GM23338 (cell line): Measurements from ENCODE around the gene SZT2. TPM values are rescaled to one million over a fixed set of nuclear protein-coding genes. Genes with fewer than 3 reads are reported as not detected.

ENCODE experiments used
- ATAC-seq: fragments of 200-7000 bp; cut with Tn5 transposase; 3 replicates; pipeline ENCODE4 v1.9.1; 2020
- DNase-seq: peaks from one replicate; pipeline ENCODE4 v3.0.0-alpha.2; 2015; ENCODE audit warnings: low spot score
- H2AFZ ChIP-seq: fragments of 200-600 bp; sonication (generic); 2 replicates; pipeline ENCODE4 v1.8.0; 2016; ENCODE audit warnings: antibody characterized with exemption, mild to moderate bottlenecking, moderate library complexity
- H3F3A ChIP-seq: fragments of 200-600 bp; sonication (generic); replicated peaks from 2 replicates; pipeline ENCODE4 v1.8.0; 2017; ENCODE audit warnings: antibody characterized with exemption, mixed run types, low read depth
- H3K27ac ChIP-seq: fragments of 200-600 bp; sonication (generic); 2 replicates; pipeline ENCODE4 v1.6.1; 2016; ENCODE audit warnings: low read depth
- H3K27me3 ChIP-seq: fragments of 200-600 bp; sonication (generic); 2 replicates; pipeline ENCODE4 v1.8.0; 2016; ENCODE audit warnings: mild to moderate bottlenecking, mixed run types, moderate library complexity; ENCODE audit not compliant: insufficient read depth
- H3K36me3 ChIP-seq: fragments of 200-600 bp; sonication (generic); 2 replicates; pipeline ENCODE4 v1.8.0; 2016; ENCODE audit warnings: mild to moderate bottlenecking; ENCODE audit not compliant: insufficient read depth
- H3K4me1 ChIP-seq: fragments of 200-600 bp; sonication (generic); 2 replicates; pipeline ENCODE4 v1.8.0; 2016; ENCODE audit warnings: mild to moderate bottlenecking, moderate library complexity; ENCODE audit not compliant: insufficient read depth
- H3K4me2 ChIP-seq: fragments of 200-600 bp; sonication (generic); 2 replicates; pipeline ENCODE4 v1.7.1; 2017; ENCODE audit warnings: mixed run types
- H3K4me3 ChIP-seq: fragments of 200-600 bp; sonication (generic); 2 replicates; pipeline ENCODE4 v1.6.1; 2016; ENCODE audit warnings: mixed run types
- H3K79me2 ChIP-seq: fragments of 200-600 bp; sonication (generic); replicated peaks from 2 replicates; pipeline ENCODE4 v1.8.0; 2017; ENCODE audit warnings: mild to moderate bottlenecking; ENCODE audit not compliant: insufficient read depth
- H3K9me2 ChIP-seq: fragments of 200-600 bp; sonication (generic); 2 replicates; pipeline ENCODE4 v1.8.0; 2017; ENCODE audit not compliant: insufficient read depth
- H4K20me1 ChIP-seq: fragments of 200-600 bp; sonication (generic); replicated peaks from 2 replicates; pipeline ENCODE4 v1.8.0; 2017; ENCODE audit warnings: mild to moderate bottlenecking; ENCODE audit not compliant: insufficient read depth
- H3K27ac Mint-ChIP-seq: 2 replicates; pipeline ENCODE4 v1.8.0; 2020; ENCODE audit warnings: inconsistent platforms, mild to moderate bottlenecking, moderate library complexity, mixed read lengths
- H3K27me3 Mint-ChIP-seq: 3 replicates; pipeline ENCODE4 v1.8.0; 2022; ENCODE audit warnings: low read depth, mild to moderate bottlenecking, moderate library complexity, mixed read lengths, inconsistent platforms; ENCODE audit not compliant: insufficient read depth, poor library complexity
- H3K36me3 Mint-ChIP-seq: 3 replicates; pipeline ENCODE4 v1.8.0; 2021; ENCODE audit warnings: low read depth, mild to moderate bottlenecking, inconsistent platforms, moderate library complexity, mixed read lengths
- H3K4me1 Mint-ChIP-seq: 3 replicates; pipeline ENCODE4 v1.8.0; 2020; ENCODE audit warnings: mild to moderate bottlenecking, inconsistent platforms, mixed read lengths
- H3K4me3 Mint-ChIP-seq: 3 replicates; pipeline ENCODE4 v1.8.0; 2021; ENCODE audit warnings: moderate library complexity, mild to moderate bottlenecking, inconsistent platforms, mixed read lengths
- H3K9me3 Mint-ChIP-seq: 3 replicates; pipeline ENCODE4 v1.8.0; 2020; ENCODE audit warnings: moderate library complexity, mild to moderate bottlenecking, inconsistent platforms, mixed read lengths
- CREB1 ChIP-seq: fragments of 250-450 bp; sonication (Bioruptor Pico); IDR thresholded peaks from 2 replicates; pipeline ENCODE4 v1.5.0; 2020; ENCODE audit warnings: low read depth, mild to moderate bottlenecking, moderate library complexity
- CTCF ChIP-seq, 2 experiments: fragments of 200-600 bp in 1 of 2; sonication (generic) in 1 of 2; conservative IDR thresholded peaks; 2 replicates each; pipeline versions ENCODE4 v1.5.1 to v1.6.1; 2016 to 2017; ENCODE audit warnings: antibody characterized with exemption in 2 of 2, low read depth in 2 of 2, mild to moderate bottlenecking in 2 of 2, moderate library complexity in 1 of 2
- ETS1 ChIP-seq: IDR thresholded peaks from 2 replicates; pipeline ENCODE4 v1.6.1; 2016; ENCODE audit warnings: antibody characterized with exemption
- EZH2 ChIP-seq: fragments of 200-600 bp; sonication (generic); IDR thresholded peaks from one replicate; pipeline ENCODE4 v1.8.0; 2017; ENCODE audit warnings: antibody characterized with exemption, mild to moderate bottlenecking, low read depth; ENCODE audit not compliant: unreplicated experiment
- EZH2phosphoT487 ChIP-seq: fragments of 200-600 bp; sonication (generic); IDR thresholded peaks from one replicate; pipeline ENCODE4 v1.8.1; 2018; ENCODE audit warnings: antibody characterized with exemption; ENCODE audit not compliant: unreplicated experiment
- JUNB ChIP-seq: IDR thresholded peaks from one replicate; pipeline ENCODE4 v1.6.1; 2016; ENCODE audit warnings: antibody characterized with exemption; ENCODE audit not compliant: unreplicated experiment
- NANOG ChIP-seq: IDR thresholded peaks from 2 replicates; pipeline ENCODE4 v1.6.1; 2016; ENCODE audit warnings: antibody characterized with exemption, borderline replicate concordance
- POLR2AphosphoS5 ChIP-seq: IDR thresholded peaks from 2 replicates; pipeline ENCODE4 v1.6.1; 2016; ENCODE audit warnings: antibody characterized with exemption, low read depth
- REST ChIP-seq: IDR thresholded peaks from one replicate; pipeline ENCODE4 v1.6.1; 2018; ENCODE audit warnings: antibody characterized with exemption; ENCODE audit not compliant: unreplicated experiment
- STAT1 ChIP-seq: IDR thresholded peaks from one replicate; pipeline ENCODE4 v1.6.1; 2016; ENCODE audit warnings: antibody characterized with exemption; ENCODE audit not compliant: unreplicated experiment
- ZNF114 ChIP-seq: fragments of 250-450 bp; sonication (Bioruptor Pico); IDR thresholded peaks from 2 replicates; pipeline ENCODE4 v1.5.0; 2020; ENCODE audit warnings: mild to moderate bottlenecking, moderate library complexity
- ZNF331 ChIP-seq: fragments of 250-450 bp; sonication (Bioruptor Pico); IDR thresholded peaks from 2 replicates; pipeline ENCODE4 v1.5.0; 2020; ENCODE audit warnings: low read depth, mild to moderate bottlenecking, moderate library complexity
- ZNF462 ChIP-seq: fragments of 250-450 bp; sonication (Bioruptor Pico); IDR thresholded peaks from 2 replicates; pipeline ENCODE4 v1.5.0; 2020; ENCODE audit warnings: mild to moderate bottlenecking, moderate library complexity
- polyA plus RNA-seq: library from polyadenylated mRNA; unstranded; fragments of >200 nt; fragmentation: Nextera tagmentation; extraction: Ambion mirVana; gene quantifications from 2 replicates; pipeline ENCODE4 v1.2.1, GENCODE V29; 2016
- total RNA-seq: library from RNA; depleted of rRNA; stranded (reverse); fragments of >200 nt; shearing (Covaris generic); gene quantifications from 2 replicates; pipeline ENCODE4 v1.2.3, GENCODE V29; 2014

Gene SZT2
- total and polyA plus RNA-seq, 2 experiments from 2014 or later, result 4.1 to 16.1 TPM

GRCh38 chr1:43449708-43450069 is 60.0 kb downstream of the SZT2 start:
- peaks cover 20% of the 10 kb centered on the region for H3K27me3 Mint-ChIP-seq
- Histone ChIP-seq H3K9me2 (no peaks in the 10 kb centered on the region), H3K27ac (no peak overlapping the region), H3K36me3 (no peaks in the 10 kb centered on the region; the same call in 1 of the 2 replicates), H3K4me1 (peaks cover 6% of the 10 kb centered on the region), H3F3A (no peaks in the 10 kb centered on the region), H2AFZ (no peak overlapping the region), H4K20me1 (no peaks in the 10 kb centered on the region; the same call in 1 of the 2 replicates), H3K79me2 (no peaks in the 10 kb centered on the region), H3K27me3 (no peaks in the 10 kb centered on the region), H3K4me3 (no peak overlapping the region), H3K4me2 (no peak overlapping the region)
- no peak overlapping the region for H3K4me3 Mint-ChIP-seq
- H3K36me3 Mint-ChIP-seq, result peaks cover 50% of the 10 kb centered on the region
- peaks cover 24% of the 10 kb centered on the region for H3K4me1 Mint-ChIP-seq
- H3K9me3 Mint-ChIP-seq, result peaks cover 2% of the 10 kb centered on the region; the same call in 2 of the 3 replicates
- DNase-seq, result no peak
- TF ChIP-seq EZH2 (no peak), ETS1 (no peak), EZH2phosphoT487 (no peak), REST (no peak), JUNB (no peak), CTCF (conservative IDR thresholded peaks at IDR 0.05; ENCODE audit: low read depth in 2 of 2) (no peak), ZNF114 (no peak), CREB1 (CRISPR knock-in tag) (no peak), NANOG (no peak), POLR2AphosphoS5 (no peak), ZNF331 (no peak), ZNF462 (no peak), STAT1 (no peak)
- H3K27ac Mint-ChIP-seq, result no peak overlapping the region
- no peak for ATAC-seq
